MCF 10A (cell line): ENCODE results near the gene FOXP4. TPM values are rescaled to one million over a fixed set of nuclear protein-coding genes. Genes with fewer than 3 reads are reported as not detected.

Source experiments
- BruUV-seq: library from RNA; stranded (reverse); fragments of 400-500 nt; replicated peaks from 2 replicates; lab custom pipeline; 2021; lab: Mats Ljungman, UMichigan
- CTCF ChIA-PET: fragments of 300-600 bp; sonication (Branson Sonifier 250); formaldehyde crosslinking; extraction: SDS; loops from one replicate; lab custom pipeline; 2021; ENCODE audit warnings: antibody characterized with exemption, inconsistent platforms; lab: Yijun Ruan, JAX
- POLR2A ChIA-PET: fragments of 300-600, 350-650 bp; sonication (Branson Sonifier 250); formaldehyde crosslinking; extraction: SDS; loops from one replicate; lab custom pipeline; 2020; ENCODE audit warnings: antibody characterized with exemption, inconsistent platforms; lab: Yijun Ruan, JAX
- DNase-seq: peaks from one replicate; pipeline ENCODE4 v3.0.0-alpha.2; 2018; ENCODE audit not compliant: unreplicated experiment
- H3K27ac Mint-ChIP-seq: one replicate; pipeline ENCODE4 v1.8.0; 2022; ENCODE audit warnings: mild to moderate bottlenecking, low read depth, mixed read lengths; ENCODE audit not compliant: unreplicated experiment
- H3K27me3 Mint-ChIP-seq: one replicate; pipeline ENCODE4 v1.8.0; 2022; ENCODE audit warnings: mixed read lengths; ENCODE audit not compliant: insufficient read depth, unreplicated experiment
- H3K36me3 Mint-ChIP-seq: one replicate; pipeline ENCODE4 v1.8.0; 2022; ENCODE audit warnings: mild to moderate bottlenecking, moderate library complexity, mixed read lengths; ENCODE audit not compliant: insufficient read depth, unreplicated experiment
- H3K4me1 Mint-ChIP-seq: one replicate; pipeline ENCODE4 v1.8.0; 2022; ENCODE audit warnings: mixed read lengths; ENCODE audit not compliant: insufficient read depth, unreplicated experiment
- H3K4me3 Mint-ChIP-seq: one replicate; pipeline ENCODE4 v1.8.0; 2022; ENCODE audit warnings: mild to moderate bottlenecking, moderate library complexity, mixed read lengths; ENCODE audit not compliant: unreplicated experiment
- H3K9me3 Mint-ChIP-seq: one replicate; pipeline ENCODE4 v1.8.0; 2022; ENCODE audit warnings: mixed read lengths; ENCODE audit not compliant: unreplicated experiment
- CTCF ChIP-seq: fragments of 200-600 bp; IDR thresholded peaks from one replicate; pipeline ENCODE4 v1.8.0; 2022; ENCODE audit warnings: antibody characterized with exemption, mild to moderate bottlenecking; ENCODE audit not compliant: unreplicated experiment
- intact Hi-C: fragments of 100-400 bp; cut with micrococcal nuclease; formaldehyde crosslinking; loops from 2 replicates; pipeline ENCODE4 v1.14.1; 2022
- total RNA-seq: library from RNA; stranded (reverse); gene quantifications from 2 replicates; pipeline ENCODE4 v1.2.3, GENCODE V29; 2022

FOXP4 gene
- total RNA-seq, 1 experiment from 2014 or later: 16.5 TPM

GRCh38 chr6:41565701-41566100 lies 19.5 kb downstream of the FOXP4 start:
- Mint-ChIP-seq H3K27ac (no peak overlapping the region), H3K9me3 (no peaks in the 10 kb centered on the region), H3K27me3 (no peaks in the 10 kb centered on the region), H3K4me1 (no peaks in the 10 kb centered on the region), H3K4me3 (no peak overlapping the region), H3K36me3 (peaks cover 18% of the 10 kb centered on the region)
- no TSS peak for BruUV-seq
- intact Hi-C loops: no loop called here
- DNase-seq: no peak
- ChIA-PET CTCF (no interaction called here), POLR2A (no interaction called here)
- no peak for TF ChIP-seq CTCF

GRCh38 chr6:41566961-41567360 lies 20.8 kb downstream of the FOXP4 start:
- H3K4me1 Mint-ChIP-seq: no peaks in the 10 kb centered on the region
- no peaks in the 10 kb centered on the region for H3K9me3 Mint-ChIP-seq
- no peak overlapping the region for H3K27ac Mint-ChIP-seq
- intact Hi-C loops: no loop called here
- no peaks in the 10 kb centered on the region for H3K27me3 Mint-ChIP-seq
- H3K36me3 Mint-ChIP-seq: peaks cover 22% of the 10 kb centered on the region
- no peak for TF ChIP-seq CTCF
- CTCF ChIA-PET: interaction anchor here (0.5 kb wide), 1 partner anchor 142 kb away, joined by 4 read pairs; no protein-coding TSS in a partner anchor
- no peak for DNase-seq
- H3K4me3 Mint-ChIP-seq: no peak overlapping the region
- no TSS peak for BruUV-seq
- POLR2A ChIA-PET: no interaction called here

GRCh38 chr6:41567684-41568083 lies 21.5 kb downstream of the FOXP4 start:
- no peaks in the 10 kb centered on the region for H3K27me3 Mint-ChIP-seq
- POLR2A ChIA-PET: no interaction called here
- H3K27ac Mint-ChIP-seq: no peak overlapping the region
- DNase-seq: no peak
- H3K36me3 Mint-ChIP-seq: peaks cover 24% of the 10 kb centered on the region
- TF ChIP-seq CTCF: no peak
- no TSS peak for BruUV-seq
- no peak overlapping the region for H3K4me3 Mint-ChIP-seq
- H3K4me1 Mint-ChIP-seq: no peaks in the 10 kb centered on the region
- CTCF ChIA-PET: no interaction called here
- intact Hi-C loops: no loop called here
- no peaks in the 10 kb centered on the region for H3K9me3 Mint-ChIP-seq

- no peak overlapping the region for H3K27ac Mint-ChIP-seq
- H3K4me3 Mint-ChIP-seq: no peak overlapping the region
- H3K36me3 Mint-ChIP-seq: peaks cover 24% of the 10 kb centered on the region
- no TSS peak for BruUV-seq
- TF ChIP-seq CTCF: no peak
- H3K4me1 Mint-ChIP-seq: no peaks in the 10 kb centered on the region
- no peaks in the 10 kb centered on the region for H3K27me3 Mint-ChIP-seq
- intact Hi-C loops: no loop called here
- CTCF ChIA-PET: no interaction called here
- POLR2A ChIA-PET: no interaction called here
- no peaks in the 10 kb centered on the region for H3K9me3 Mint-ChIP-seq
- DNase-seq: no peak
Measured at GRCh38 chr6:41568202-41568584, 22.0 kb downstream of the FOXP4 start.
